T-helper 2 cell treated with Interferon-gamma antibody and Interleukin-4, amounts not matched to agents 5 μg/mL and 100 μg/mL, for 36 hours (primary cell): Measurements from ENCODE around the gene KRT17.
"Not testable (repeated sequence)": the region's sequence is repeated elsewhere in the genome, so short reads cannot be mapped to it uniquely, and the experiment has no call there.

ENCODE experiments used
- DNase-seq: peaks from one replicate; pipeline ENCODE4 v3.0.0; 2021; ENCODE audit warnings: low spot score
- H3K27ac Mint-ChIP-seq: one replicate; pipeline ENCODE4 v1.8.0; 2021; ENCODE audit warnings: mild to moderate bottlenecking, mixed read lengths
- H3K27me3 Mint-ChIP-seq: one replicate; pipeline ENCODE4 v1.8.0; 2021; ENCODE audit warnings: low read depth, mixed read lengths
- H3K36me3 Mint-ChIP-seq: one replicate; pipeline ENCODE4 v1.8.0; 2021; ENCODE audit warnings: low read depth, mixed read lengths
- H3K4me1 Mint-ChIP-seq: one replicate; pipeline ENCODE4 v1.8.0; 2021; ENCODE audit warnings: low read depth, mixed read lengths
- H3K4me3 Mint-ChIP-seq: one replicate; pipeline ENCODE4 v1.8.0; 2022; ENCODE audit warnings: mild to moderate bottlenecking, moderate library complexity, mixed read lengths
- H3K9me3 Mint-ChIP-seq: one replicate; pipeline ENCODE4 v1.8.0; 2021; ENCODE audit warnings: mixed read lengths

The KRT17 gene

GRCh38 chr17:41588126-41588810 is 36.1 kb downstream of the KRT17 start:
- Mint-ChIP-seq H3K4me1 (no peaks in the 10 kb centered on the region), H3K9me3 (no peaks in the 10 kb centered on the region), H3K27ac (no peak overlapping the region), H3K27me3 (peaks cover 2% of the 10 kb centered on the region), H3K4me3 (no peak overlapping the region), H3K36me3 (no peaks in the 10 kb centered on the region)
- DNase-seq: no peak

GRCh38 chr17:41586863-41587495 is 37.4 kb downstream of the KRT17 start, which contains the start of gene KRT14:
KRT14 (minus strand) TSS chr17:41586895; CDS start chr17:41586834, 61 bp downstream.
- no peak for DNase-seq
- no peak within 1 kb of the TSS for H3K4me3 Mint-ChIP-seq
- no peak within 1 kb of the TSS for H3K27ac Mint-ChIP-seq
- H3K27me3 Mint-ChIP-seq: peaks cover 2% of the 10 kb centered on the region
- H3K9me3 Mint-ChIP-seq: no peaks in the 10 kb centered on the region
- H3K36me3 Mint-ChIP-seq: no peaks in the 10 kb centered on the region
- H3K4me1 Mint-ChIP-seq: no peaks in the 10 kb centered on the region

GRCh38 chr17:41585301-41586056 is 38.9 kb downstream of the KRT17 start:
- H3K27ac Mint-ChIP-seq: no peak overlapping the region
- no peak for DNase-seq
- peaks cover 3% of the 10 kb centered on the region for H3K27me3 Mint-ChIP-seq
- H3K4me1 Mint-ChIP-seq: no peaks in the 10 kb centered on the region
- H3K36me3 Mint-ChIP-seq: no peaks in the 10 kb centered on the region
- no peaks in the 10 kb centered on the region for H3K9me3 Mint-ChIP-seq
- no peak overlapping the region for H3K4me3 Mint-ChIP-seq

- not testable (repeated sequence) for DNase-seq
Observed at GRCh38 chr17:41584331-41584927, 39.9 kb downstream of the KRT17 start.

GRCh38 chr17:41583137-41584127 is 40.9 kb downstream of the KRT17 start:
- no peaks in the 10 kb centered on the region for H3K9me3 Mint-ChIP-seq
- no peak for DNase-seq
- no peaks in the 10 kb centered on the region for H3K36me3 Mint-ChIP-seq
- no peak overlapping the region for H3K27ac Mint-ChIP-seq
- H3K4me3 Mint-ChIP-seq: no peak overlapping the region
- H3K4me1 Mint-ChIP-seq: no peaks in the 10 kb centered on the region
- H3K27me3 Mint-ChIP-seq: peaks cover 7% of the 10 kb centered on the region

More at GRCh38 chr17:41584331-41584927, 39.9 kb downstream of the KRT17 start:
- H3K9me3 Mint-ChIP-seq, H3K27me3 Mint-ChIP-seq, H3K4me1 Mint-ChIP-seq, H3K36me3 Mint-ChIP-seq, H3K4me3 Mint-ChIP-seq, H3K27ac Mint-ChIP-seq: not testable (repeated sequence)

- not testable (repeated sequence) for DNase-seq, H3K27me3 Mint-ChIP-seq, H3K36me3 Mint-ChIP-seq, H3K4me3 Mint-ChIP-seq, H3K9me3 Mint-ChIP-seq, H3K4me1 Mint-ChIP-seq, H3K27ac Mint-ChIP-seq
Observed at GRCh38 chr17:41582061-41582968, 42.1 kb downstream of the KRT17 start.

GRCh38 chr17:41581366-41582060 is 42.9 kb downstream of the KRT17 start:
- no peak for DNase-seq
- Mint-ChIP-seq H3K9me3 (no peaks in the 10 kb centered on the region), H3K27ac (no peak overlapping the region), H3K4me1 (no peaks in the 10 kb centered on the region), H3K36me3 (no peaks in the 10 kb centered on the region), H3K4me3 (no peak overlapping the region), H3K27me3 (peaks cover 12% of the 10 kb centered on the region)

- H3K4me3 Mint-ChIP-seq: no peak overlapping the region
- H3K27me3 Mint-ChIP-seq: peaks cover 12% of the 10 kb centered on the region
- no peak overlapping the region for H3K27ac Mint-ChIP-seq
- no peaks in the 10 kb centered on the region for H3K9me3 Mint-ChIP-seq
- DNase-seq: no peak
- H3K36me3 Mint-ChIP-seq: no peaks in the 10 kb centered on the region
- no peaks in the 10 kb centered on the region for H3K4me1 Mint-ChIP-seq
Observed at GRCh38 chr17:41580687-41581365, 43.5 kb downstream of the KRT17 start.

GRCh38 chr17:41580244-41580575 is 44.2 kb downstream of the KRT17 start:
- H3K4me1 Mint-ChIP-seq: no peaks in the 10 kb centered on the region
- no peaks in the 10 kb centered on the region for H3K9me3 Mint-ChIP-seq
- peaks cover 12% of the 10 kb centered on the region for H3K27me3 Mint-ChIP-seq
- H3K4me3 Mint-ChIP-seq: no peak overlapping the region
- no peak overlapping the region for H3K27ac Mint-ChIP-seq
- DNase-seq: no peak
- no peaks in the 10 kb centered on the region for H3K36me3 Mint-ChIP-seq

GRCh38 chr17:41579484-41580243 is 44.7 kb downstream of the KRT17 start:
- no peaks in the 10 kb centered on the region for H3K4me1 Mint-ChIP-seq
- H3K27ac Mint-ChIP-seq: no peak overlapping the region
- peak; percentile 67 for DNase-seq

GRCh38 chr17:41578971-41579370 is 45.4 kb downstream of the KRT17 start:
- Mint-ChIP-seq H3K27me3 (peaks cover 12% of the 10 kb centered on the region), H3K27ac (no peak overlapping the region), H3K36me3 (no peaks in the 10 kb centered on the region), H3K4me1 (no peaks in the 10 kb centered on the region), H3K9me3 (no peaks in the 10 kb centered on the region), H3K4me3 (no peak overlapping the region)
- DNase-seq: no peak

More at GRCh38 chr17:41579484-41580243, 44.7 kb downstream of the KRT17 start:
- Mint-ChIP-seq H3K27me3 (peaks cover 12% of the 10 kb centered on the region), H3K4me3 (no peak overlapping the region), H3K36me3 (no peaks in the 10 kb centered on the region), H3K9me3 (no peaks in the 10 kb centered on the region)
